ENCODE results near the gene NCBP2L. TPM values are rescaled to one million over a fixed set of nuclear protein-coding genes. Genes with fewer than 3 reads are reported as not detected.

NCBP2L gene
- total RNA-seq, 1 experiment from 2014 or later, result 0.20 TPM

DNA sequence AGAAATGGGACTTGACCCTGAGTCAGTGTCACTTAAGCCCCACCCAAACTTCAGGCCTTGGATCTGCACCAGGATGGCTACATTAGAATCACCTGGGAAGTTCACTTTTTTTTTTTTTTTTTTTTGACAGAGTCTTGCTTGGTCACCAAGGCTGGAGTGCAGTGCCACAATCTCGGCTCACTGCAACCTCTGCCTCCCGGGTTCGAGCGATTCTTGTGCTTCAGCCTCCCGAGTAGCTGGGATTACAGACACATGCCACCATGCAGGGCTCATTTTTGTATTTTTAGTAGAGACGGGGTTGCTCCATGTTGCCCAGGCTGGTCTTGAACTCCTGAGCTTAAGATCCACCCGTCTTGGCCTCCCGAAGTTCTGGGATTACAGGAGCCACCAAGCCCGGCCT lies 3.0 kb downstream of the NCBP2L start (continued):
- TF ChIP-seq, protein P1, sequence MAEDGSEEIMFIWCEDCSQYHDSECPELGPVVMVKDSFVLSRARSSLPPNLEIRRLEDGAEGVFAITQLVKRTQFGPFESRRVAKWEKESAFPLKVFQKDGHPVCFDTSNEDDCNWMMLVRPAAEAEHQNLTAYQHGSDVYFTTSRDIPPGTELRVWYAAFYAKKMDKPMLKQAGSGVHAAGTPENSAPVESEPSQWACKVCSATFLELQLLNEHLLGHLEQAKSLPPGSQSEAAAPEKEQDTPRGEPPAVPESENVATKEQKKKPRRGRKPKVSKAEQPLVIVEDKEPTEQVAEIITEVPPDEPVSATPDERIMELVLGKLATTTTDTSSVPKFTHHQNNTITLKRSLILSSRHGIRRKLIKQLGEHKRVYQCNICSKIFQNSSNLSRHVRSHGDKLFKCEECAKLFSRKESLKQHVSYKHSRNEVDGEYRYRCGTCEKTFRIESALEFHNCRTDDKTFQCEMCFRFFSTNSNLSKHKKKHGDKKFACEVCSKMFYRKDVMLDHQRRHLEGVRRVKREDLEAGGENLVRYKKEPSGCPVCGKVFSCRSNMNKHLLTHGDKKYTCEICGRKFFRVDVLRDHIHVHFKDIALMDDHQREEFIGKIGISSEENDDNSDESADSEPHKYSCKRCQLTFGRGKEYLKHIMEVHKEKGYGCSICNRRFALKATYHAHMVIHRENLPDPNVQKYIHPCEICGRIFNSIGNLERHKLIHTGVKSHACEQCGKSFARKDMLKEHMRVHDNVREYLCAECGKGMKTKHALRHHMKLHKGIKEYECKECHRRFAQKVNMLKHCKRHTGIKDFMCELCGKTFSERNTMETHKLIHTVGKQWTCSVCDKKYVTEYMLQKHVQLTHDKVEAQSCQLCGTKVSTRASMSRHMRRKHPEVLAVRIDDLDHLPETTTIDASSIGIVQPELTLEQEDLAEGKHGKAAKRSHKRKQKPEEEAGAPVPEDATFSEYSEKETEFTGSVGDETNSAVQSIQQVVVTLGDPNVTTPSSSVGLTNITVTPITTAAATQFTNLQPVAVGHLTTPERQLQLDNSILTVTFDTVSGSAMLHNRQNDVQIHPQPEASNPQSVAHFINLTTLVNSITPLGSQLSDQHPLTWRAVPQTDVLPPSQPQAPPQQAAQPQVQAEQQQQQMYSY (CRISPR knock-in tag; IDR thresholded peaks at IDR 0.05), result no peak
- TF ChIP-seq OVOL2 (CRISPR knock-in tag; IDR thresholded peaks at IDR 0.05; ENCODE audit: borderline replicate concordance), result no peak
- no peak for TF ChIP-seq RORB (CRISPR knock-in tag; IDR thresholded peaks at IDR 0.05)
- TF ChIP-seq ZNF317 (CRISPR knock-in tag; IDR thresholded peaks at IDR 0.05; ENCODE audit: borderline replicate concordance, low read depth), result no peak

DNA sequence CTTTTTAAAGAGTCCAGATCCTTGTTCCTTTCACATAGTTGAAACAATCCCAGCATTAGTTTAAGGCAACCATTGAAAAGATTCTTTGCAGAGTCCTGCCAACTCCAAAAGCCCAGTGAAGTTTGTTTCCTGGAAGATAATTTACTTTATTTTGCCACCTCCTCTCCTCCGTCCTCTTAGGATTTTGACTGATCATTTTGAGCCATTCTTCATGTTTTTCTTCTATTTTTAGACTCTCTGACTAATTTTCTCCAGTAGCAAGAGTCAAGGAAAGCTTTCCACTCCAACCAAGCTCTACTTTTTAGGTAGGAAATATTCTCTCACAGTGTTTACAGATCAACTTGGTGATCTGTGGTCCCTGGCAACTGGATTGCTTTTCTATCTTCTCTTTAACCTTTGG lies 10.3 kb downstream of the NCBP2L start:
- Mint-ChIP-seq H3K27ac (no peak overlapping the region), H3K27me3 (ENCODE audit: low read depth) (no peaks in the 10 kb centered on the region), H3K4me1 (no peaks in the 10 kb centered on the region), H3K36me3 (no peaks in the 10 kb centered on the region), H3K4me3 (no peak overlapping the region), H3K9me3 (no peaks in the 10 kb centered on the region)
- ChIA-PET POLR2A (no interaction called here), CTCF (interaction anchor here (1.2 kb wide), 1 partner anchor 11 kb away, joined by 3 read pairs; the partner anchor contains the start of gene NCBP2L)
- DNase-seq (ENCODE audit: low spot score), result no peak
- no peak for ATAC-seq
- TF ChIP-seq ZNF138 (CRISPR knock-in tag; conservative IDR thresholded peaks at IDR 0.05), result no peak

DNA sequence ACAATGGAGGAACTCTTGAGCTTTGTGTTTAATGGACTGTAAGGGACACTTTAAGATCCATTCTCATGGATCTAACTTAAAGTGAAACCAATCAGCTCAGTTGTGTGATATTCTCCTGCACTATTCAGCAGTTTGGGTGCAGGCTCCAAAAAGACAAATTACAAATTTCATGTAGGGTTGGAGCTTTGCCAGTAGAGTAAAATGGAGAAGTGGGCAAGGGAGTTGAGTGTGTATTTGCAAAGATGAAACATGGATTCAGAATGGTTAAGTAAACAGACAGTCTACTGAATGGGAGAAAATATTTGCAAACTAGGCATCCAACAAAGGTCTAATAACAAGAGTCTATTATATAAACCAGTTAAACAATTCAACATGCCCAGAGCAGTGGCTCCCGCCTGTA lies 26.9 kb downstream of the NCBP2L start:
- peaks cover 5% of the 10 kb centered on the region; the same call in 1 of the 2 replicates for H3K4me1 Mint-ChIP-seq
- POLR2A ChIA-PET, result no interaction called here
- CTCF ChIA-PET, result no interaction called here
- H3K36me3 Mint-ChIP-seq, result no peaks in the 10 kb centered on the region
- no peak overlapping the region for H3K4me3 Mint-ChIP-seq
- ATAC-seq, result no peak
- no peak overlapping the region for H3K27ac Mint-ChIP-seq
- no peak for TF ChIP-seq ELF4 (CRISPR knock-in tag; IDR thresholded peaks at IDR 0.05; ENCODE audit: low read depth)
- TF ChIP-seq, protein P2, sequence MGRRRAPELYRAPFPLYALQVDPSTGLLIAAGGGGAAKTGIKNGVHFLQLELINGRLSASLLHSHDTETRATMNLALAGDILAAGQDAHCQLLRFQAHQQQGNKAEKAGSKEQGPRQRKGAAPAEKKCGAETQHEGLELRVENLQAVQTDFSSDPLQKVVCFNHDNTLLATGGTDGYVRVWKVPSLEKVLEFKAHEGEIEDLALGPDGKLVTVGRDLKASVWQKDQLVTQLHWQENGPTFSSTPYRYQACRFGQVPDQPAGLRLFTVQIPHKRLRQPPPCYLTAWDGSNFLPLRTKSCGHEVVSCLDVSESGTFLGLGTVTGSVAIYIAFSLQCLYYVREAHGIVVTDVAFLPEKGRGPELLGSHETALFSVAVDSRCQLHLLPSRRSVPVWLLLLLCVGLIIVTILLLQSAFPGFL (CRISPR knock-in tag; IDR thresholded peaks at IDR 0.05; ENCODE audit: borderline replicate concordance), result no peak
- TF ChIP-seq, protein P3, sequence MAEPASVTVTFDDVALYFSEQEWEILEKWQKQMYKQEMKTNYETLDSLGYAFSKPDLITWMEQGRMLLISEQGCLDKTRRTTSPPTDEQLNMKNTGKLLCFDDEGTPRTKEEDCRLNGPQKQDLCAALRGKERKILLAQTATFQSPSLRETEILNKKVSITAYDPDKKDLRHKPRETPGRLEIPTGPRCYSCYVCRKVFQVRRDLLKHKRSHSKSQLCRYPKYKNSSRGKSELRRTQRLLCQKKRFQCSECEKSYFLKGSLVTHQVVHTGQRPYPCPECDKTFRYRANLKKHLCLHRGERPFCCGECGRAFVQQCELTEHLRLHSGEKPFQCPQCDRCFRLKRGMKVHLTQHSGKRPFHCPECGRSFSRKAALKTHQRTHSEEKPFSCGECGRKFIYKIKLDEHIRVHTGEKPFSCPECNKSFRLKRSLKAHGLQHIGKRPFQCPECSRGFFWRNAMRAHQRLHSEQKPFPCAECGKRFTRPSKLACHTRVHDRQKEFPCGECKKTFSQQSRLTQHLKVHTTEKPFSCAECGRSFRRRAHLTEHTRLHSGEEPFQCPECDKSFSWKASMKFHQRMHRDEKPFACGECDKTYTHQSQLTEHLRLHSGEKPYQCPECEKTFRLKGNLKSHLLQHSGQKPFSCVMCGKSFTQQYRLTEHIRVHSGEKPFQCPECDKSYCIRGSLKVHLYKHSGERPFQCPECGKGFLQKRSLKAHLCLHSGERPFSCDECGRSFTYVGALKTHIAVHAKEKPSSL (CRISPR knock-in tag; conservative IDR thresholded peaks at IDR 0.05), result no peak
- DNase-seq (ENCODE audit: low spot score), result no peak
- H3K9me3 Mint-ChIP-seq, result peaks cover 12% of the 10 kb centered on the region; the same call in 1 of the 2 replicates
- H3K27me3 Mint-ChIP-seq (ENCODE audit: low read depth), result peaks cover 2% of the 10 kb centered on the region

DNA sequence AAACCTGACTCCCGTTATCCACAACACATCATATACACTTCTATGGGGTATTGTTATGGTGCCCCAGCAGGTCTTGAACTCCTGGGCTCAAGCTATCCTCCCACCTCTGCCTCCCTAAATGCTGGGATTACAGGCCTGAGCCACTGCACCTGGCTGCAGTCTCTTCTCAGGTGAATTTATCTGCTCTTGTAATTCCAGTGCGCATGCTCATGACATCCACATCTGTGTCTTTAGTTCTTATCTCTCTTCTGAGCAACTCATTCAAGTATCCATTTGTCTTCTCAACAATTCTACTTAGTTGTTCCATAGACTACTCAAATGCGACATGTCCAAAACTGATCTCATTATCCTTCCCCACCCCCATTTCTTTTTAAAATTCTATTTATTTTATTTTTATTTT lies 27.6 kb downstream of the NCBP2L start:
- ATAC-seq, result no peak
- Mint-ChIP-seq H3K27me3 (ENCODE audit: low read depth) (peaks cover 2% of the 10 kb centered on the region), H3K4me1 (peaks cover 5% of the 10 kb centered on the region; the same call in 1 of the 2 replicates), H3K9me3 (peaks cover 12% of the 10 kb centered on the region; the same call in 1 of the 2 replicates), H3K36me3 (no peaks in the 10 kb centered on the region), H3K27ac (no peak overlapping the region), H3K4me3 (no peak overlapping the region)
- DNase-seq (ENCODE audit: low spot score), result no peak
- ChIA-PET CTCF (no interaction called here), POLR2A (no interaction called here)
- TF ChIP-seq RELA (CRISPR knock-in tag; IDR thresholded peaks at IDR 0.05; ENCODE audit: borderline replicate concordance), result no peak
- no peak for TF ChIP-seq ATF1 (CRISPR knock-in tag; IDR thresholded peaks at IDR 0.05)
- TF ChIP-seq ETV6 (CRISPR knock-in tag; IDR thresholded peaks at IDR 0.05), result no peak
- no peak for TF ChIP-seq ZNF263 (CRISPR knock-in tag; IDR thresholded peaks at IDR 0.05; ENCODE audit: low read depth)
- TF ChIP-seq, protein P4, sequence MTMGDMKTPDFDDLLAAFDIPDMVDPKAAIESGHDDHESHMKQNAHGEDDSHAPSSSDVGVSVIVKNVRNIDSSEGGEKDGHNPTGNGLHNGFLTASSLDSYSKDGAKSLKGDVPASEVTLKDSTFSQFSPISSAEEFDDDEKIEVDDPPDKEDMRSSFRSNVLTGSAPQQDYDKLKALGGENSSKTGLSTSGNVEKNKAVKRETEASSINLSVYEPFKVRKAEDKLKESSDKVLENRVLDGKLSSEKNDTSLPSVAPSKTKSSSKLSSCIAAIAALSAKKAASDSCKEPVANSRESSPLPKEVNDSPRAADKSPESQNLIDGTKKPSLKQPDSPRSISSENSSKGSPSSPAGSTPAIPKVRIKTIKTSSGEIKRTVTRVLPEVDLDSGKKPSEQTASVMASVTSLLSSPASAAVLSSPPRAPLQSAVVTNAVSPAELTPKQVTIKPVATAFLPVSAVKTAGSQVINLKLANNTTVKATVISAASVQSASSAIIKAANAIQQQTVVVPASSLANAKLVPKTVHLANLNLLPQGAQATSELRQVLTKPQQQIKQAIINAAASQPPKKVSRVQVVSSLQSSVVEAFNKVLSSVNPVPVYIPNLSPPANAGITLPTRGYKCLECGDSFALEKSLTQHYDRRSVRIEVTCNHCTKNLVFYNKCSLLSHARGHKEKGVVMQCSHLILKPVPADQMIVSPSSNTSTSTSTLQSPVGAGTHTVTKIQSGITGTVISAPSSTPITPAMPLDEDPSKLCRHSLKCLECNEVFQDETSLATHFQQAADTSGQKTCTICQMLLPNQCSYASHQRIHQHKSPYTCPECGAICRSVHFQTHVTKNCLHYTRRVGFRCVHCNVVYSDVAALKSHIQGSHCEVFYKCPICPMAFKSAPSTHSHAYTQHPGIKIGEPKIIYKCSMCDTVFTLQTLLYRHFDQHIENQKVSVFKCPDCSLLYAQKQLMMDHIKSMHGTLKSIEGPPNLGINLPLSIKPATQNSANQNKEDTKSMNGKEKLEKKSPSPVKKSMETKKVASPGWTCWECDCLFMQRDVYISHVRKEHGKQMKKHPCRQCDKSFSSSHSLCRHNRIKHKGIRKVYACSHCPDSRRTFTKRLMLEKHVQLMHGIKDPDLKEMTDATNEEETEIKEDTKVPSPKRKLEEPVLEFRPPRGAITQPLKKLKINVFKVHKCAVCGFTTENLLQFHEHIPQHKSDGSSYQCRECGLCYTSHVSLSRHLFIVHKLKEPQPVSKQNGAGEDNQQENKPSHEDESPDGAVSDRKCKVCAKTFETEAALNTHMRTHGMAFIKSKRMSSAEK (CRISPR knock-in tag; IDR thresholded peaks at IDR 0.05; ENCODE audit: borderline replicate concordance), result no peak
- no peak for TF ChIP-seq SMAD3 (CRISPR knock-in tag; IDR thresholded peaks at IDR 0.05; ENCODE audit: borderline replicate concordance)
- TF ChIP-seq TEAD4 (CRISPR knock-in tag; IDR thresholded peaks at IDR 0.05), result no peak
- TF ChIP-seq NFYB (CRISPR knock-in tag; conservative IDR thresholded peaks at IDR 0.05; ENCODE audit: low read depth), result no peak
- TF ChIP-seq, protein P5, sequence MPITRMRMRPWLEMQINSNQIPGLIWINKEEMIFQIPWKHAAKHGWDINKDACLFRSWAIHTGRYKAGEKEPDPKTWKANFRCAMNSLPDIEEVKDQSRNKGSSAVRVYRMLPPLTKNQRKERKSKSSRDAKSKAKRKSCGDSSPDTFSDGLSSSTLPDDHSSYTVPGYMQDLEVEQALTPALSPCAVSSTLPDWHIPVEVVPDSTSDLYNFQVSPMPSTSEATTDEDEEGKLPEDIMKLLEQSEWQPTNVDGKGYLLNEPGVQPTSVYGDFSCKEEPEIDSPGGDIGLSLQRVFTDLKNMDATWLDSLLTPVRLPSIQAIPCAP (CRISPR knock-in tag; IDR thresholded peaks at IDR 0.05), result no peak
